HG02763 (cell line): Measurements from ENCODE around the gene KAZN.
"Not testable (repeated sequence)": the region's sequence is repeated elsewhere in the genome, so short reads cannot be mapped to it uniquely, and the experiment has no call there.

Experiments
- ATAC-seq: cut with Tn5 transposase; IDR thresholded peaks from one replicate; pipeline ENCODE4 v1.9.1; 2021; ENCODE audit warnings: mild to moderate bottlenecking, moderate library complexity; ENCODE audit not compliant: unreplicated experiment

The KAZN gene

GRCh38 chr1:14598498-14599182 is at the start of gene KAZN:
TSS of gene KAZN (plus strand) at chr1:14598685.
- no peak for ATAC-seq

GRCh38 chr1:14549897-14550620 is 48.4 kb upstream of the KAZN start:
- ATAC-seq = no peak

- no peak for ATAC-seq
Measured at GRCh38 chr1:14551386-14551785, 47.1 kb upstream of the KAZN start.

GRCh38 chr1:14552246-14552965 is 46.1 kb upstream of the KAZN start:
- ATAC-seq = no peak

GRCh38 chr1:14553711-14554110 is 44.8 kb upstream of the KAZN start:
- no peak for ATAC-seq

- ATAC-seq = no peak
Measured at GRCh38 chr1:14555091-14555490, 43.4 kb upstream of the KAZN start.

GRCh38 chr1:14561014-14561693 is 37.3 kb upstream of the KAZN start:
- no peak for ATAC-seq

- ATAC-seq = no peak
Measured at GRCh38 chr1:14565090-14565489, 33.4 kb upstream of the KAZN start.

GRCh38 chr1:14567056-14567455 is 31.4 kb upstream of the KAZN start:
- ATAC-seq = no peak

GRCh38 chr1:14567903-14568302 is 30.6 kb upstream of the KAZN start:
- no peak for ATAC-seq

GRCh38 chr1:14568716-14569355 is 29.6 kb upstream of the KAZN start:
- ATAC-seq = no peak

GRCh38 chr1:14570514-14570913 is 28.0 kb upstream of the KAZN start:
- ATAC-seq = no peak

GRCh38 chr1:14571810-14572767 is 26.4 kb upstream of the KAZN start:
- ATAC-seq = no peak

GRCh38 chr1:14572861-14573260 is 25.6 kb upstream of the KAZN start:
- no peak for ATAC-seq

- ATAC-seq = no peak
Measured at GRCh38 chr1:14576155-14576554, 22.3 kb upstream of the KAZN start.

- ATAC-seq = no peak
Measured at GRCh38 chr1:14577261-14577660, 21.2 kb upstream of the KAZN start.

GRCh38 chr1:14578156-14578555 is 20.3 kb upstream of the KAZN start:
- no peak for ATAC-seq

GRCh38 chr1:14580295-14580694 is 18.2 kb upstream of the KAZN start:
- ATAC-seq = not testable (repeated sequence)

- ATAC-seq = no peak
Measured at GRCh38 chr1:14580986-14581385, 17.5 kb upstream of the KAZN start.

GRCh38 chr1:14583788-14584187 is 14.7 kb upstream of the KAZN start:
- ATAC-seq = no peak
